GM19455 (cell line): ENCODE measurements around the gene PORCN.

Experiments used
- ATAC-seq: cut with Tn5 transposase; IDR thresholded peaks from one replicate; pipeline ENCODE4 v1.9.1; 2021; ENCODE audit not compliant: unreplicated experiment

The PORCN gene

GRCh38 chrX:48475774-48476577, 32.8 kb upstream of the PORCN start, which contains the start of gene FTSJ1:
TSS of gene FTSJ1 (plus strand) at chrX:48476199. CDS start at chrX:48478048, 1,849 bp downstream.
- peak; percentile 87 for ATAC-seq

GRCh38 chrX:48476919-48477318, 31.9 kb upstream of the PORCN start:
- ATAC-seq: no peak

GRCh38 chrX:48477960-48478755, 30.6 kb upstream of the PORCN start:
- ATAC-seq: no peak

- ATAC-seq: no peak
These were observed 30.0 kb upstream of the PORCN start for GRCh38 chrX:48478806-48479205.

- no peak for ATAC-seq
These were observed 28.6 kb upstream of the PORCN start for GRCh38 chrX:48480142-48480541.

- ATAC-seq: no peak
These were observed 28.2 kb upstream of the PORCN start for GRCh38 chrX:48480583-48480982.

- no peak for ATAC-seq
These were observed 26.3 kb upstream of the PORCN start for GRCh38 chrX:48482526-48482925.

- ATAC-seq: no peak
These were observed 21.4 kb upstream of the PORCN start for GRCh38 chrX:48487362-48487798.

- ATAC-seq: no peak
These were observed 20.8 kb upstream of the PORCN start for GRCh38 chrX:48488034-48488433.

- ATAC-seq: no peak
These were observed 19.5 kb upstream of the PORCN start for GRCh38 chrX:48489296-48489695.

- ATAC-seq: no peak
These were observed 18.9 kb upstream of the PORCN start for GRCh38 chrX:48489892-48490291.

GRCh38 chrX:48490661-48491060, 18.1 kb upstream of the PORCN start:
- ATAC-seq: no peak

- ATAC-seq: no peak
These were observed 17.0 kb upstream of the PORCN start for GRCh38 chrX:48491809-48492208.

GRCh38 chrX:48492293-48492910, 16.4 kb upstream of the PORCN start:
- no peak for ATAC-seq

- ATAC-seq: no peak
These were observed 14.9 kb upstream of the PORCN start for GRCh38 chrX:48493890-48494364.

GRCh38 chrX:48496660-48497059, 12.1 kb upstream of the PORCN start:
- ATAC-seq: no peak

GRCh38 chrX:48497871-48498270, 10.9 kb upstream of the PORCN start:
- no peak for ATAC-seq

GRCh38 chrX:48498374-48498809, 10.4 kb upstream of the PORCN start:
- ATAC-seq: no peak

GRCh38 chrX:48504261-48504660, 4.5 kb upstream of the PORCN start:
- no peak for ATAC-seq

- no peak for ATAC-seq
These were observed 3.3 kb upstream of the PORCN start for GRCh38 chrX:48505481-48505880.

- no peak for ATAC-seq
These were observed 1.5 kb upstream of the PORCN start for GRCh38 chrX:48507246-48507645.

GRCh38 chrX:48509245-48509590, 426 bp downstream of the PORCN start:
- ATAC-seq: no peak
